GM21737 (cell line): ENCODE results near the gene TMEM121.

Experiments
- ATAC-seq: cut with Tn5 transposase; IDR thresholded peaks from one replicate; pipeline ENCODE4 v1.9.1; 2021; ENCODE audit warnings: mild to moderate bottlenecking, moderate library complexity; ENCODE audit not compliant: unreplicated experiment

The TMEM121 gene

GRCh38 chr14:105527826-105528585, 1.6 kb downstream of the TMEM121 start:
- no peak for ATAC-seq

GRCh38 chr14:105528586-105529318, 2.4 kb downstream of the TMEM121 start:
- ATAC-seq, result no peak

GRCh38 chr14:105529319-105529568, 2.9 kb downstream of the TMEM121 start:
- no peak for ATAC-seq

- ATAC-seq, result no peak
These were observed 3.3 kb downstream of the TMEM121 start for GRCh38 chr14:105529569-105530284.

GRCh38 chr14:105530285-105531087, 4.1 kb downstream of the TMEM121 start:
- no peak for ATAC-seq

DNA sequence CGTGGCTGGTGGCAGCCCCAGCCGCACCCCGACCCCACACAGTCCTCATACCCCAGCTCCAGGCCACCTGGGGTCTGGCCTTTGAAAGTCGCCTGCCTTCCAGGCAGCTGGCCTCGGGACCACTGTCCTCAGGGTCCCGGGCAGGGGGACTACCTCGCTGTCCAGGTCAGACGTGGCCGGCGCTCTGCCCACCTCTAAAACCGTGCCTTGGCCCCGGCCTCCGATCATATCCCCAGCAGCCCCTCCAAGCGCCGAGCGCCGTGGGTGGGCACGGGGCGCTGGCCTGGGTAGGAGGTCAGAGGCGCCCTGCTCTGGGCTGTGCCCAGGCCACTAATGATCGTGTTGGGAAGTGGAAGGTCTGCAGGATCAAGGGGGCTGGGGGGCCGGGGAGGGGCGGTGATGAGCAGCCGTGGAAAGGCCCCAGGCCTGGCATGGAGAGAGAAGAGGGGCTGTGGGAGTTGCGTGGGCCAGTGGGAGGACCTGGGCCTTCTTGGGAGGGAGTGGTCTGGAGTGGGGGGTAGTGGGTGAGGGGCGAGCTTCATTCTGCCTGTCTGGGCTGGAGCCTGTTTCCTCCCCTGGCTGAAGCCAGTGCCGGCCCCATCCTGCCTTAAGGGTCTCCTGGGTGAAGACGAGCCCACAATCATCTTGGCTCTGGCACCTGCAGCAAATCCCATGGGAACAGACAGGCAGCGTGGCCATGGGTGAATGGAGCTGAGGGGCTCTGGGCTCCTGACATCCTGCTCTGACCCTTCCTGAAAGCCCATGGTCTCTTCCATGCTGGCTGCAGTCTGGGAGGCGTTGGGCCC, 4.9 kb downstream of the TMEM121 start:
- ATAC-seq, result no peak

DNA sequence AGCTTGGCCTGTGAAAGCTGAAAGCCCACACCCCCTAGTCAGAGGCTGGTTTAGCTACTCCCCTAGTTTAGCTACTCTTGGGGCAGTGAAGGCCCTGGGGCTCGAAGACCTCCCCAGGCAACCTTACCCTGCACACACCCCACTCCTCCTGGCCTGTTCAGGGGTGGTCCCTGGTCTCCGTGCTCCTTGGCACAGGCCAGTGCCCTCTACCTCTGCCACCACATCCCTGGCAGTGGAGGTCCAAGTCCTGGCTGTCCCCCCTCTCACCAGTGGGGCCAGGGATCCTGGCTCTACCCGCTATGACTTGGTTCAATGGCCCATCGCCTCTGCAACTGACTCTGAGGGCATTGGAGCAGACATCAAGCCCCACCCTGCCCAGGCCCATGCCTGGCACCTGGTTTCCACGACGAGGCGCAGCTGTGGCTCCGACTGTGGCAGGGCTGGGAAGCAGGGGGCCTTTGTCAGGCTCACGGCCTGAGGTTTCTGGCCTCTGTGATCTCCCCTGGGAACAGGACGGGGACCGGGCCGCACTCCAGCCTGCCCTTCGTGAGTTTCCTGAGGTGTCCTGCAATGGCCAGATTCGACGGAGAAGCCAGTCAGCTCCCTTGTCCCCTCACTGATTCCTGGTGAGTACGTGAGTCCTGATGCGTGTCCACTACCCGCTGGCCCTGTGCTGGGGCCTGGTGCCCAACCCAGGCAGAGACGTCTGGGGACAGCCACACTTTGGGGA, 5.7 kb downstream of the TMEM121 start:
- no peak for ATAC-seq

GRCh38 chr14:105532735-105533141, 6.4 kb downstream of the TMEM121 start:
- no peak for ATAC-seq

DNA sequence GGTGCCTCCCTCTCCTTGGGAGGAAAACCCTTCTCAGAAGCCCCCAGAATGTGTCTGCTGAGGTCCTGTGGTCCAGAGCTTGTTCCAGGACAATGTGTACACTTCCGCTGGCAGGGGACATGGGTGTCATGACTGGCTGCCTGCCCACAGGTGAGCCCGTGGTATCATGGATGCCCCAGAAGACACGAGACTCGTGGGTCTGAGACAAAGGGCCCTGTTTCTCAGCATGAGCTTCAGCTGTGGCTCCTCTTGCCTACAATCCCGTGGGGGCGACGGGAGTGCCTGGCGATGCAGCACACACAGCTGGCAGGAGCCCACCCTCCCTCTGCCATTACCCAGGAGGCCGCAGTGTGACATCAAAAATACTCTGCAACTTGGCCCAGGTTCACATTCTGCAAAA, 7.0 kb downstream of the TMEM121 start:
- no peak for ATAC-seq

GRCh38 chr14:105533811-105534498, 7.6 kb downstream of the TMEM121 start:
- ATAC-seq, result no peak

GRCh38 chr14:105534586-105534985, 8.2 kb downstream of the TMEM121 start:
- ATAC-seq, result no peak

DNA sequence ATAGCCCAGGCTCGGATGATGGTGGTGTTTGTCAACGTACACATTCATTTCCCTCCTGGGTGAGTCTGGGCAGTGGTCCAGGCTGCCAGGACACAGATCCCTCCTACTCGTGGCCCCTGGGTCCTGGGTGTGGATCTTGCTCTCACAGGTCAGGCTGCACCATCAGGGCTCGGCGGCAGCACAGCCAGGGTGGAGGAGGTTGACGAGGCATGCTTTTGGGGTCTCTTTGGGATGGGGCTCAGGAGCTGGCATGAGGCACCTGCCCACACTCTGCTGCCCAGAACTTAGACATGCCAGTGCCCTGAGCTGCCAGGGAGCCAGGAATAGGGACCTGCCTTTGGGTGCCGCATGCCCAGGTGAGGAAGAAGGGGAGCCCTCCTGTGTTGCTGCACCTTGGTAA, 9.7 kb downstream of the TMEM121 start:
- ATAC-seq, result no peak

GRCh38 chr14:105536691-105537579, 10.6 kb downstream of the TMEM121 start:
- ATAC-seq, result no peak

- ATAC-seq, result no peak
These were observed 11.4 kb downstream of the TMEM121 start for GRCh38 chr14:105537580-105538474.

DNA sequence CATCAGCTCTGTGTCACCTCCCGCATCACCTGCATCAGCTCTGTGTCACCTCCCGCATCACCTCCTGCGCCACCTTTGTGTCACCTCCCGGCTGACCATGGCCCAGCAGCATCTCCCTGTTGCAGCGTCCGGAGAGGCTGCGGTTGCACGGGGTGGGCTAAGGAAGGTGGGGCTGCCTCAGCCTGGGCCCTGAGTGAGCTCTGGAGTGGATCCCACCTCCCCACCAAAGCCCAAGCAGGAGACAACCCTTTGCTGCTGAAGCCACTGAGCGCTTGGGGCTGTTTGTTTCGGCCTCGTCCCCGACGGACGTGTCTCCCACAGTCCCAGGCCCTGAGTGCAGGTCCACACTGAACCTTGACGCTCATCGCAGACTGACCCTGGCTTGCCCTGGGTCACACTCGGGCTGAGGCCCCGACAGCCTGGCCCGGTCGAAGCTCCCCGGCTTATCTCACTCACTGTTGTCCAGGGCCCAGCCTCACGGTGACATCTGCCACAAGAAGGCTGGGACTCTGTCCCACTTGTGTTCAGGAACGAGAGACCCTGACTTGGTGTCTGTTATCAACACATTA, 12.2 kb downstream of the TMEM121 start:
- no peak for ATAC-seq

DNA sequence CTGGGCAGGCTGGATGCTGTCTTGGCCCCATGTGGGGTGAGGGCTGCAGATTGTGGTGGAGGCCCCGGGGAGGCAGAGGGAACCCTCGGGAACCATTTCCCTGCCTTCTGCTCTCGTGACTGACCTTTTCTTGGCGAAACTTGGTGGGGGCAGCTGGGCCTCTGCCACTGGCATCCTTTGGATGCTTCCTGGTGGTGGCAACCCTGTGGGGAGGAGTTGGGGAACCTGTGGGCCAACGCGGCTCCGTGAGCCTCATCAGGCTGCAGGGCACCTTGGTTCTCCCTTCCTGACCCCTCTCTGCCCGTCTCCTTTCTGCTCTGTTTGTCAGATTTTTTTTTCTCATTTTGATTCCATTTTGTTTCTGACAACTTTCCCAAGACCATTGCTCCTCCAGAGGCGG, 14.4 kb downstream of the TMEM121 start:
- ATAC-seq, result no peak
